GM12878 (cell line): ENCODE measurements around the gene RUSC1. TPM values are rescaled to one million over a fixed set of nuclear protein-coding genes. Genes with fewer than 3 reads are reported as not detected.

Source experiments
- BCLAF1 ChIP-seq: fragments of 450-650 bp; IDR thresholded peaks from 2 replicates; pipeline ENCODE4 v1.6.1; 2017; ENCODE audit warnings: antibody characterized with exemption, mild to moderate bottlenecking, moderate library complexity
- CREM ChIP-seq: IDR thresholded peaks from 2 replicates; pipeline ENCODE4 v1.6.1; 2014; ENCODE audit warnings: antibody characterized with exemption, low read depth
- EGR1 ChIP-seq, 2 experiments: IDR thresholded peaks; 1 replicate in 1 of 2; 2 replicates in 1 of 2; pipeline ENCODE4 v1.6.1; 2011 to 2012; ENCODE audit warnings: low read depth in 2 of 2, low read length in 2 of 2, borderline replicate concordance in 1 of 2, mild to moderate bottlenecking in 1 of 2, moderate library complexity in 1 of 2
- HSF1 ChIP-seq: fragments of 150-350 bp; IDR thresholded peaks from 2 replicates; pipeline ENCODE4 v1.6.1; 2014; ENCODE audit warnings: mild to moderate bottlenecking, low read depth, low read length
- NBN ChIP-seq: fragments of 450-650 bp; IDR thresholded peaks from 2 replicates; pipeline ENCODE4 v1.6.1; 2016
- SREBF1 ChIP-seq: IDR thresholded peaks from 2 replicates; pipeline ENCODE4 v1.6.1; 2012; ENCODE audit warnings: mild to moderate bottlenecking, low read length
- TARDBP ChIP-seq: IDR thresholded peaks from 2 replicates; pipeline ENCODE4 v1.6.1; 2016; ENCODE audit warnings: borderline replicate concordance
- ZBTB11 ChIP-seq: fragments of 450-650 bp; formaldehyde crosslinking; IDR thresholded peaks from 2 replicates; pipeline ENCODE4 v1.5.0; 2022; ENCODE audit warnings: mild to moderate bottlenecking, missing genetic modification characterization
- ZNF24 ChIP-seq: fragments of 450-650 bp; IDR thresholded peaks from 2 replicates; pipeline ENCODE4 v1.6.1; 2017; ENCODE audit warnings: antibody characterized with exemption, mild to moderate bottlenecking
- polyA plus RNA-seq, 11 experiments: library from polyadenylated mRNA; depleted of rRNA in 4 of 11; unstranded in 6 of 11; stranded (reverse) in 5 of 11; fragments of >200 nt; fragmentation: Nextera tagmentation in 4 of 11; fragmentation: Illumina TruSeq in 1 of 11; extraction: Ambion mirVana in 4 of 11; extraction: Trizol in 1 of 11; gene quantifications; 1 replicate in 1 of 11; 2 replicates in 10 of 11; pipeline versions ENCODE4 v1.2.1 to v1.2.3, GENCODE V29; 2011 to 2016; ENCODE audit warnings: inconsistent platforms in 2 of 11, missing spikeins in 2 of 11, low read depth in 1 of 11
- total RNA-seq, 4 experiments: library from RNA; depleted of rRNA in 3 of 4; stranded (reverse); fragments of >200 nt in 3 of 4; fragmentation: Illumina TruSeq in 1 of 4; extraction: Trizol in 1 of 4; gene quantifications; 2 replicates each; pipeline versions ENCODE4 v1.2.1 to v1.2.3, GENCODE V29; 2013 to 2021
- TF ChIP-seq, protein P1 (sequence below): IDR thresholded peaks from 2 replicates; pipeline ENCODE4 v1.6.1; 2012; ENCODE audit warnings: low read depth, low read length, improper control_type of control experiment
- TF ChIP-seq, protein P2 (sequence below): fragments of 450-650 bp; IDR thresholded peaks from 2 replicates; pipeline ENCODE4 v1.6.1; 2016; ENCODE audit warnings: mild to moderate bottlenecking

RUSC1 gene
- total and polyA plus RNA-seq, 10 of the 15 experiments (the other 5 are each of a cell fraction or from before 2014, with no cell fraction given), result 1.1 to 23.7 (median 12.3) TPM

DNA sequence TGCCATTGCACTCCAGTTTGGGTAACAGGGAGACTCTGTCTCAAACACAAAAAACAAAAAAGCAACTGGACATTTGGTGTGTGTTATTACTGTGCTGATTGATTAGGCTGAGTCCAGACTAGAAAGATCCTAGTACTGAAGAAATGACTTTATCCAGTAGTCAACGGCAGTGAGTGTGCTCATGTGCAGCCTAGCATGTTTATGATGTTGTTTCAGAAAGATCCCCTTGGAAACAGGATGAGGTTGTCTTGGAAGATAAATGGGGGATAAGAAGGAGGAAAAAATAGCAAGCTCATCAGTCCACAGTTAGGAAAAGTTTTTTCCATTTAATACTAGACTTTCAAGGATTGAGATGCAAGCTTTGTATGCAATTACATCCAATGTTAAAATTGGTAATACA lies 14.3 kb downstream of the RUSC1 start (continued):
- TF ChIP-seq BCLAF1 (no peak), CREM (no peak), HSF1 (no peak), ZNF24 (no peak), EGR1 (IDR thresholded peaks at IDR 0.05; ENCODE audit: borderline replicate concordance in 1 of 2, low read depth in 2 of 2, low read length in 2 of 2) (no peak), ZBTB11 (CRISPR knock-in tag) (no peak), SREBF1 (no peak), TARDBP (no peak), NBN (no peak)
- TF ChIP-seq, protein P1, sequence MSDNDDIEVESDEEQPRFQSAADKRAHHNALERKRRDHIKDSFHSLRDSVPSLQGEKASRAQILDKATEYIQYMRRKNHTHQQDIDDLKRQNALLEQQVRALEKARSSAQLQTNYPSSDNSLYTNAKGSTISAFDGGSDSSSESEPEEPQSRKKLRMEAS, result no peak
- TF ChIP-seq, protein P2, sequence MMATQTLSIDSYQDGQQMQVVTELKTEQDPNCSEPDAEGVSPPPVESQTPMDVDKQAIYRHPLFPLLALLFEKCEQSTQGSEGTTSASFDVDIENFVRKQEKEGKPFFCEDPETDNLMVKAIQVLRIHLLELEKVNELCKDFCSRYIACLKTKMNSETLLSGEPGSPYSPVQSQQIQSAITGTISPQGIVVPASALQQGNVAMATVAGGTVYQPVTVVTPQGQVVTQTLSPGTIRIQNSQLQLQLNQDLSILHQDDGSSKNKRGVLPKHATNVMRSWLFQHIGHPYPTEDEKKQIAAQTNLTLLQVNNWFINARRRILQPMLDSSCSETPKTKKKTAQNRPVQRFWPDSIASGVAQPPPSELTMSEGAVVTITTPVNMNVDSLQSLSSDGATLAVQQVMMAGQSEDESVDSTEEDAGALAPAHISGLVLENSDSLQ, result no peak
- TF ChIP-seq, all 136 proteins: peak for 0
